NT2/D1 (cell line): ENCODE data around the gene FAIM2.

ENCODE experiments used
- YY1 ChIP-seq: IDR thresholded peaks from 2 replicates; pipeline ENCODE4 v1.6.1; 2011; ENCODE audit not compliant: insufficient read length, insufficient read depth
- ZNF274 ChIP-seq: IDR thresholded peaks from 2 replicates; pipeline ENCODE4 v1.6.1; 2011; ENCODE audit warnings: mild to moderate bottlenecking, low read depth, low read length

DNA sequence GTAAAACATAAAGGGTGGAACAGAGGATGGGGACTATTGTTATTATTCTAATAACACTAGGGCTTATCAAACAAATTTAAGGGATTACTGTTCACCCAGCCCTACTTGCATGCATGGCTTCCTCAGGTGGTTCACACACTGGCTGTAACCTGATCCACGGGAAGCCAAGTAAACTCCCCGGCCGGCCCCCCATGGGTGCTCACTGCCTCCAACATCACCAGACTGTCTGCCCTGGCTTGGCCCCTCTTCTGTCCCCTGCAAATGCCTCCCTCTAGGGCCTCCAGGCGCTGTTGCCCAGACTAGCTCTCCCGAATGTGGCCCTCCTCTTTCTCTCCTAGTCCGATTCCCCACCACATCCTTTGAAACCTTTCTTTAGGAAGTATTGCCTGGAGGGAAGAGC, 18.6 kb downstream of the FAIM2 start:
- TF ChIP-seq ZNF274 (no peak), YY1 (no peak)
